ENCODE results near the gene FNDC3B. TPM values are rescaled to one million over a fixed set of nuclear protein-coding genes. Genes with fewer than 3 reads are reported as not detected.

FNDC3B gene
- total and polyA plus RNA-seq, 2 of the 8 experiments (the other 6 are each of a cell fraction or from before 2014, with no cell fraction given) = 14.1 to 44.4 TPM

GRCh38 chr3:172217877-172218276, 178.5 kb downstream of the FNDC3B start:
- no peaks in the 10 kb centered on the region for H3K27me3 ChIP-seq (replicated peaks in 1 of 4; ENCODE audit: control insufficient read depth in 3 of 4, extremely low read depth in 1 of 4, insufficient read depth in 3 of 4, low read length in 3 of 4)
- H3K14ac ChIP-seq (ENCODE audit: insufficient read length) = no peak overlapping the region
- FAIRE-seq (no peak), DNase-seq (ENCODE audit: low read depth in 1 of 2, low spot score in 2 of 2) (no peak)
- H3K23ac ChIP-seq (ENCODE audit: insufficient read length) = no peak overlapping the region
- H3K4me3 ChIP-seq (ENCODE audit: extremely low read depth in 1 of 4, insufficient read depth in 2 of 4, low read depth in 3 of 4, low read length in 4 of 4) = no peak overlapping the region
- H3K79me2 ChIP-seq (ENCODE audit: control insufficient read depth in 1 of 2, insufficient read depth in 2 of 2, low read length in 2 of 2) = peaks cover 0 to 72% of the 10 kb centered on the region in 2 experiments; a peak in 2 of 4 replicates
- H3K23me2 ChIP-seq (ENCODE audit: low read depth, low read length) = no peaks in the 10 kb centered on the region
- CTCF ChIA-PET (ENCODE audit: partially characterized antibody) = interaction anchor here (1.5 kb wide), 1 partner anchor 264 kb away, joined by 4 read pairs; no protein-coding TSS in a partner anchor
- peaks cover 3 to 30% (median 12%) of the 10 kb centered on the region in 4 experiments for H3K4me1 ChIP-seq (replicated peaks in 1 of 4; ENCODE audit: control insufficient read depth in 3 of 4, insufficient read depth in 4 of 4, low read length in 3 of 4)
- POLR2A ChIA-PET (ENCODE audit: partially characterized antibody) = no interaction called here
- no peaks in the 10 kb centered on the region for H3K9me3 ChIP-seq (ENCODE audit: insufficient read depth in 2 of 2, low read depth in 1 of 2, low read length in 1 of 2)
- no peak overlapping the region for H2BK12ac ChIP-seq (ENCODE audit: low read depth, low read length)
- no peak overlapping the region for H2BK120ac ChIP-seq (replicated peaks; ENCODE audit: low read depth, low read length)
- H3K27ac ChIP-seq (ENCODE audit: low read depth, low read length) = no peak overlapping the region
- no peak overlapping the region for H2AK5ac ChIP-seq (ENCODE audit: low read depth, low read length)
- H2AFZ ChIP-seq (ENCODE audit: low read length) = no peak overlapping the region
- H3K79me1 ChIP-seq (ENCODE audit: low read depth, low read length) = no peaks in the 10 kb centered on the region; the same call in 1 of the 2 replicates
- no peak overlapping the region for H4K8ac ChIP-seq (ENCODE audit: extremely low read depth, insufficient read depth, low read length)
- no peaks in the 10 kb centered on the region for H3K36me3 ChIP-seq (ENCODE audit: control insufficient read depth in 2 of 4, insufficient read depth in 4 of 4, low read length in 3 of 4)
- H3K4ac ChIP-seq (replicated peaks; ENCODE audit: insufficient read length, low read depth, low read length) = no peak overlapping the region
- H3K56ac ChIP-seq (replicated peaks; ENCODE audit: insufficient read length, low read depth, low read length) = no peak overlapping the region
- H4K91ac ChIP-seq (replicated peaks; ENCODE audit: insufficient read length, low read length) = no peak overlapping the region
- H2BK15ac ChIP-seq (ENCODE audit: low read length) = no peak overlapping the region
- no peak overlapping the region for H3K4me2 ChIP-seq (ENCODE audit: insufficient read depth in 1 of 2, low read depth in 2 of 2, low read length in 2 of 2)
- 80% methylated on average over 5 of the region's 5 CpGs; no CpG with 5 or more reads in 1 of the 2 experiments for WGBS, 2 experiments (ENCODE audit: extremely low coverage in 1 of 2, insufficient coverage in 1 of 2, insufficient read length in 1 of 2, insufficient replicate concordance in 2 of 2, low coverage in 1 of 2, low lambda C conversion rate in 2 of 2, missing lambda C conversion rate in 1 of 2)
- peaks cover 4 to 6% of the 10 kb centered on the region in 2 experiments for H4K20me1 ChIP-seq (replicated peaks in 1 of 2; ENCODE audit: control insufficient read depth in 1 of 2, insufficient read depth in 2 of 2, low read length in 2 of 2)
- no peak overlapping the region for H3K18ac ChIP-seq (ENCODE audit: extremely low read depth, low read length)
- no peak overlapping the region for H3K9ac ChIP-seq (replicated peaks in 1 of 4; ENCODE audit: extremely low read depth in 1 of 4, low read depth in 3 of 4, low read length in 3 of 4)
- H2BK20ac ChIP-seq (ENCODE audit: low read length) = no peak overlapping the region
- no peak overlapping the region for H4K5ac ChIP-seq (ENCODE audit: insufficient read length, low read depth, low read length)
- no peak overlapping the region for H2BK5ac ChIP-seq (ENCODE audit: low read depth, low read length)
- no peak for TF ChIP-seq EP300 (IDR thresholded peaks at IDR 0.05; ENCODE audit: borderline replicate concordance in 1 of 2, low read depth in 2 of 2, low read length in 2 of 2)
- TF ChIP-seq POLR2A (IDR thresholded peaks at IDR 0.05; ENCODE audit: control extremely low read depth in 1 of 2, low read depth in 2 of 2, low read length in 2 of 2) = no peak
- TF ChIP-seq BACH1 (IDR thresholded peaks at IDR 0.05; ENCODE audit: low read length) = no peak
- TF ChIP-seq KDM5A (IDR thresholded peaks at IDR 0.05; ENCODE audit: low read length) = no peak
- TF ChIP-seq CBX5 (IDR thresholded peaks at IDR 0.05; ENCODE audit: low read depth, low read length) = no peak
- no peak for TF ChIP-seq JUND (IDR thresholded peaks at IDR 0.05; ENCODE audit: low read length)
- TF ChIP-seq RFX5 (IDR thresholded peaks at IDR 0.05; ENCODE audit: borderline replicate concordance, low read depth, low read length) = no peak
- TF ChIP-seq SP2 (IDR thresholded peaks at IDR 0.05; ENCODE audit: low read length) = no peak
- TF ChIP-seq PHF8 (conservative IDR thresholded peaks at IDR 0.05; ENCODE audit: low read depth, low read length) = no peak
- TF ChIP-seq CEBPB (IDR thresholded peaks at IDR 0.05; ENCODE audit: low read depth, low read length) = no peak
- TF ChIP-seq CBX8 (IDR thresholded peaks at IDR 0.05; ENCODE audit: borderline replicate concordance, low read depth, low read length) = no peak
- TF ChIP-seq FOSL1 (IDR thresholded peaks at IDR 0.05; ENCODE audit: insufficient read depth, low read depth, low read length) = no peak
- TF ChIP-seq SIX5 (IDR thresholded peaks at IDR 0.05; ENCODE audit: low read depth, low read length) = no peak
- TF ChIP-seq BCL11A (IDR thresholded peaks at IDR 0.05; ENCODE audit: low read depth in 2 of 2, low read length in 2 of 2) = no peak
- no peak for TF ChIP-seq USF2 (IDR thresholded peaks at IDR 0.05; ENCODE audit: low read length)
